IMR-90 (cell line): ENCODE results near the gene SERPINA3. TPM values are rescaled to one million over a fixed set of nuclear protein-coding genes. Genes with fewer than 3 reads are reported as not detected.

ENCODE experiments used
- ATAC-seq: fragments of 200-7000 bp; cut with Tn5 transposase; 2 replicates; pipeline ENCODE4 v1.9.1; 2020; ENCODE audit warnings: low read depth, mild to moderate bottlenecking, moderate library complexity
- BruUV-seq: library from RNA; stranded (reverse); fragments of 400-500 nt; replicated peaks from 2 replicates; lab custom pipeline; 2021; lab: Mats Ljungman, UMichigan
- CTCF ChIA-PET: fragments of 300-600 bp; formaldehyde crosslinking; extraction: SDS; loops from one replicate; lab custom pipeline; 2021; ENCODE audit warnings: antibody characterized with exemption; lab: Yijun Ruan, JAX
- POLR2A ChIA-PET: fragments of 300-600 bp; sonication (Branson Sonifier 250); formaldehyde crosslinking; loops from one replicate; lab custom pipeline; 2022; ENCODE audit warnings: antibody characterized with exemption; ENCODE audit not compliant: unreplicated experiment; lab: Charles Lee
- DNase-seq: peaks from one replicate; pipeline ENCODE4 v3.0.0; 2013
- H2AFZ ChIP-seq: replicated peaks from 2 replicates; pipeline ENCODE3; 2013; ENCODE audit warnings: low read length, mild to moderate bottlenecking; ENCODE audit not compliant: poor library complexity
- H2AK5ac ChIP-seq: 2 replicates; pipeline ENCODE4 v1.6.1; 2013; ENCODE audit warnings: low read depth, low read length, inconsistent platforms
- H2AK9ac ChIP-seq: replicated peaks from 2 replicates; pipeline ENCODE3; 2013; ENCODE audit warnings: mild to moderate bottlenecking, low read depth, low read length, moderate library complexity; ENCODE audit not compliant: poor library complexity
- H2BK120ac ChIP-seq: 2 replicates; pipeline ENCODE4 v1.6.1; 2013; ENCODE audit warnings: low read depth, low read length, inconsistent platforms
- H2BK15ac ChIP-seq: 3 replicates; pipeline ENCODE4 v1.6.1; 2013; ENCODE audit warnings: low read depth, low read length, inconsistent platforms
- H2BK20ac ChIP-seq: 2 replicates; pipeline ENCODE4 v1.6.1; 2013; ENCODE audit warnings: low read depth, mild to moderate bottlenecking, inconsistent platforms, low read length, moderate library complexity
- H2BK5ac ChIP-seq: 2 replicates; pipeline ENCODE4 v1.6.1; 2013; ENCODE audit warnings: mild to moderate bottlenecking, low read depth, low read length, inconsistent platforms; ENCODE audit not compliant: poor library complexity, severe bottlenecking
- H3K14ac ChIP-seq: replicated peaks from 2 replicates; pipeline ENCODE4 v1.6.1; 2013; ENCODE audit warnings: low read depth, low read length, inconsistent platforms
- H3K18ac ChIP-seq: 2 replicates; pipeline ENCODE4 v1.6.1; 2013; ENCODE audit warnings: low read depth, low read length, control low read depth
- H3K23ac ChIP-seq: 2 replicates; pipeline ENCODE4 v1.6.1; 2013; ENCODE audit warnings: low read depth, low read length, inconsistent platforms
- H3K27ac ChIP-seq: 2 replicates; pipeline ENCODE4 v1.5.1; 2013; ENCODE audit warnings: mild to moderate bottlenecking, control low read depth, low read length; ENCODE audit not compliant: insufficient read depth
- H3K27me3 ChIP-seq: 2 replicates; pipeline ENCODE4 v1.6.1; 2013; ENCODE audit warnings: low read length; ENCODE audit not compliant: control insufficient read depth, insufficient read depth
- H3K36me3 ChIP-seq: 2 replicates; pipeline ENCODE4 v1.6.1; 2013; ENCODE audit warnings: low read length, mixed read lengths; ENCODE audit not compliant: control insufficient read depth, insufficient read depth
- H3K4ac ChIP-seq: 2 replicates; pipeline ENCODE4 v1.6.1; 2013; ENCODE audit warnings: low read depth, low read length, inconsistent platforms
- H3K4me1 ChIP-seq: 2 replicates; pipeline ENCODE4 v1.6.1; 2013; ENCODE audit warnings: low read length, mixed read lengths; ENCODE audit not compliant: control insufficient read depth, insufficient read depth
- H3K4me2 ChIP-seq: 2 replicates; pipeline ENCODE4 v1.6.1; 2013; ENCODE audit warnings: low read depth, mild to moderate bottlenecking, control low read depth, low read length, moderate library complexity
- H3K4me3 ChIP-seq: 2 replicates; pipeline ENCODE4 v1.5.1; 2013; ENCODE audit warnings: low read depth, mild to moderate bottlenecking, control low read depth, low read length, moderate library complexity; ENCODE audit not compliant: insufficient read depth
- H3K56ac ChIP-seq: 2 replicates; pipeline ENCODE4 v1.6.1; 2013; ENCODE audit warnings: low read length, inconsistent platforms; ENCODE audit not compliant: insufficient read depth; ENCODE audit errors: extremely low read depth
- H3K79me1 ChIP-seq, 2 experiments: 2 replicates each; pipeline ENCODE4 v1.6.1; 2013; ENCODE audit warnings: low read length in 2 of 2, inconsistent platforms in 1 of 2, low read depth in 1 of 2
- H3K9ac ChIP-seq: 2 replicates; pipeline ENCODE4 v1.6.1; 2013; ENCODE audit warnings: low read depth, low read length, control low read depth
- H3K9me1 ChIP-seq: 2 replicates; pipeline ENCODE4 v1.6.1; 2013; ENCODE audit warnings: low read length, inconsistent platforms; ENCODE audit not compliant: insufficient read depth
- H3K9me3 ChIP-seq: 2 replicates; pipeline ENCODE4 v1.6.1; 2013; ENCODE audit warnings: low read length; ENCODE audit not compliant: control insufficient read depth, insufficient read depth
- H4K20me1 ChIP-seq: 2 replicates; pipeline ENCODE4 v1.6.1; 2013; ENCODE audit warnings: low read length, inconsistent platforms; ENCODE audit not compliant: insufficient read depth
- H4K5ac ChIP-seq: 2 replicates; pipeline ENCODE4 v1.6.1; 2013; ENCODE audit warnings: mild to moderate bottlenecking, low read depth, low read length, control low read depth
- H4K8ac ChIP-seq, 2 experiments: 2 replicates each; pipeline ENCODE4 v1.6.1; 2013; ENCODE audit warnings: low read depth in 2 of 2, low read length in 2 of 2, control low read depth in 1 of 2, inconsistent platforms in 1 of 2
- H4K91ac ChIP-seq: 2 replicates; pipeline ENCODE4 v1.6.1; 2013; ENCODE audit warnings: low read depth, low read length, inconsistent platforms; ENCODE audit not compliant: insufficient read depth
- CEBPB ChIP-seq: IDR thresholded peaks from 2 replicates; pipeline ENCODE4 v1.6.1; 2012; ENCODE audit warnings: low read depth, low read length, improper control_type of control experiment
- CHD1 ChIP-seq: IDR thresholded peaks from 2 replicates; pipeline ENCODE4 v1.6.1; 2012; ENCODE audit warnings: low read depth, low read length, improper control_type of control experiment
- FOS ChIP-seq: fragments of 150-350 bp; IDR thresholded peaks from 2 replicates; pipeline ENCODE4 v1.6.1; 2016; ENCODE audit warnings: low read depth, low read length
- MAFK ChIP-seq: IDR thresholded peaks from 2 replicates; pipeline ENCODE4 v1.6.1; 2012; ENCODE audit warnings: low read depth, low read length, improper control_type of control experiment
- MAZ ChIP-seq: IDR thresholded peaks from 2 replicates; pipeline ENCODE4 v1.6.1; 2012; ENCODE audit warnings: low read depth, mild to moderate bottlenecking, low read length, improper control_type of control experiment, moderate library complexity, borderline replicate concordance
- MXI1 ChIP-seq: IDR thresholded peaks from 2 replicates; pipeline ENCODE4 v1.6.1; 2012; ENCODE audit warnings: low read depth, mild to moderate bottlenecking, low read length, moderate library complexity, borderline replicate concordance
- POLR2A ChIP-seq: IDR thresholded peaks from 2 replicates; pipeline ENCODE4 v1.6.1; 2012; ENCODE audit warnings: mild to moderate bottlenecking, low read depth, low read length
- RCOR1 ChIP-seq: IDR thresholded peaks from 2 replicates; pipeline ENCODE4 v1.6.1; 2012; ENCODE audit warnings: mild to moderate bottlenecking, low read length, improper control_type of control experiment; ENCODE audit not compliant: insufficient replicate concordance
- RFX5 ChIP-seq: IDR thresholded peaks from 2 replicates; pipeline ENCODE4 v1.8.0; 2012; ENCODE audit warnings: low read depth, mild to moderate bottlenecking, low read length, moderate library complexity
- SMC3 ChIP-seq: fragments of 150-350 bp; IDR thresholded peaks from 2 replicates; pipeline ENCODE4 v1.6.1; 2016; ENCODE audit warnings: low read depth, mild to moderate bottlenecking, antibody characterized with exemption, low read length, moderate library complexity
- WGBS, 2 experiments: methylation state at CpG; one replicate each; pipeline versions ENCODE4 v1.1.5 to v1.1.7; 2013; ENCODE audit warnings: missing lambda C conversion rate in 2 of 2; ENCODE audit not compliant: insufficient read length in 1 of 2; ENCODE audit errors: extremely low coverage in 2 of 2; 5-methylcytosine and 5-hydroxymethylcytosine counted together
- dilution Hi-C: fragments of 300-500 bp; cut with HindIII; formaldehyde crosslinking; loops from one replicate; pipeline ENCODE4 v1.14.3; 2018; ENCODE audit warnings: low sequenced_read_pairs; ENCODE audit not compliant: unreplicated experiment
- in situ Hi-C: fragments of 300-500 bp; cut with MboI; formaldehyde crosslinking; loops from 3 replicates; pipeline ENCODE4 v1.14.3; 2019; ENCODE audit warnings: low sequenced_read_pairs, inconsistent platforms, mixed read lengths
- intact Hi-C: fragments of 100-400 bp; cut with micrococcal nuclease; formaldehyde crosslinking; loops from 2 replicates; pipeline ENCODE4 v1.10.0; 2022
- polyA plus RNA-seq, 3 experiments: library from polyadenylated mRNA; depleted of rRNA; stranded (reverse); fragments of >200 nt; gene quantifications; 2 replicates each; pipeline ENCODE4 v1.2.3, GENCODE V29; 2012; ENCODE audit warnings: low replicate concordance in 1 of 3
- total RNA-seq: library from RNA; depleted of rRNA; stranded (reverse); fragments of >200 nt; gene quantifications from 2 replicates; pipeline ENCODE4 v1.2.3, GENCODE V29; 2012
- TF ChIP-seq, protein P1 (sequence below): fragments of 150-350 bp; IDR thresholded peaks from 2 replicates; pipeline ENCODE4 v1.6.1; 2017; ENCODE audit warnings: mild to moderate bottlenecking, antibody characterized with exemption, low read length, low read depth
- TF ChIP-seq, protein P2 (sequence below): fragments of 150-350 bp; IDR thresholded peaks from 2 replicates; pipeline ENCODE4 v1.6.1; 2016; ENCODE audit warnings: low read depth, mild to moderate bottlenecking, low read length, moderate library complexity, borderline replicate concordance
- TF ChIP-seq, protein P3 (sequence below): conservative IDR thresholded peaks from 2 replicates; pipeline ENCODE4 v1.5.1; 2012; ENCODE audit warnings: mild to moderate bottlenecking, low read depth, low read length, improper control_type of control experiment

Gene SERPINA3
- total and polyA plus RNA-seq, 2 of the 4 experiments (the other 2 are of a cell fraction), result 0.36 to 0.48 TPM

DNA sequence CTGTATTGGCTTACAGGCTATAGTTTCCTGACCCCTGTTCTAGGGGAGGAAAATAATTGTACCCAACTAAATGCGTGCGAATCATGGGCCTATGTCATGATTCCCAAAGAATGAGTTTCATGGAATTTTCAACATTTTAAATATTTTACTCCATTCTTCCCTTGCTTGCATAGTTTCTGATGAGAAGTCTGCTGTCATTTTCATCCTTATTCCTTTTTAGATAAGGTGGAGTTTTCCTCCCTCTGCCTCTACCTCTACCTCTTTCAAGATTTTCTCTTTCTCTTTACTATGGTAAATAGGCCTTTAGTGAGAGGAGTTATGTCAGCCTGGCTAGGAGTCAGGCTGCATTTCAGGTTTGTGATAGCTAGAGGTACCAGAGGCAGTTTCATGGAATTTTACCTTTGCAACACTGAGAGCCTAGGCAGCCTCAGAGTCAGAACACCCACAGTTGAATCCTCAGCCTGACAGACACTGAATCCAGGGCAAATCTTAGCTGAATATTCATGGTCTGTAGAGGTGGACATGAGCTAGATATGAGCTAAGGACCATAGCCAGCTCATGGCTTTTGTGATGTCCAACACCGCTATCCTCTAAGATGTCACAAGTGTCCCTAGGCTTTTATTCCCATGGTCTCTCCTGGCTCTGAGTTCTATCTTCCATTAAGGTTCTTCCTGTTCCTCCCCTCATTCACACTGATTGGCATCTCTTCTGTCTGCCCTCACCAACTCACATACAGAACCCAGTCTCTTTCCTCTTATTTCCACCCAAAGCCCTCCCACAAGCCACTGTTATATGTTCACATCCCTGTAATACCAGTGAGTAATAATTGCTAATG lies 6.0 kb downstream of the SERPINA3 start (continued):
- TF ChIP-seq MAZ, result no peak

DNA sequence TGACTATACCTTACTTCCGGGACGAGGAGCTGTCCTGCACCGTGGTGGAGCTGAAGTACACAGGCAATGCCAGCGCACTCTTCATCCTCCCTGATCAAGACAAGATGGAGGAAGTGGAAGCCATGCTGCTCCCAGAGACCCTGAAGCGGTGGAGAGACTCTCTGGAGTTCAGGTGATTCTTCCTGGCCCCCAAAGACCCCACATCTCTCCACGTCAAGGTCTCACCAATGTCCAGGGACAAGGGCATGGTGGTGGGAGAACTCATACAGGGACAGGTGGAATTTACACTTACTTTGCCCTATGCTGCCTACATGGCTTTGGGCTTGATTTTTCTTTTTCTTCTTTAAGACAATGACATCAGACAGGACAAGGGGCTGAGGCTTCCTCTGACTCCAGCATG lies 7.1 kb downstream of the SERPINA3 start:
- no CpG with 5 or more reads among the region's 6 CpGs for WGBS, 2 experiments
- POLR2A ChIA-PET, result no interaction called here

More for the DNA sequence above, 7.1 kb downstream of the SERPINA3 start:
- TF ChIP-seq FOS, result no peak
- no peak for TF ChIP-seq MAFK
- no peak for TF ChIP-seq CHD1
- TF ChIP-seq RCOR1, result no peak
- no peak for TF ChIP-seq CEBPB
- TF ChIP-seq, protein P1, sequence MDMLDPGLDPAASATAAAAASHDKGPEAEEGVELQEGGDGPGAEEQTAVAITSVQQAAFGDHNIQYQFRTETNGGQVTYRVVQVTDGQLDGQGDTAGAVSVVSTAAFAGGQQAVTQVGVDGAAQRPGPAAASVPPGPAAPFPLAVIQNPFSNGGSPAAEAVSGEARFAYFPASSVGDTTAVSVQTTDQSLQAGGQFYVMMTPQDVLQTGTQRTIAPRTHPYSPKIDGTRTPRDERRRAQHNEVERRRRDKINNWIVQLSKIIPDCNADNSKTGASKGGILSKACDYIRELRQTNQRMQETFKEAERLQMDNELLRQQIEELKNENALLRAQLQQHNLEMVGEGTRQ, result no peak
- TF ChIP-seq, protein P2, sequence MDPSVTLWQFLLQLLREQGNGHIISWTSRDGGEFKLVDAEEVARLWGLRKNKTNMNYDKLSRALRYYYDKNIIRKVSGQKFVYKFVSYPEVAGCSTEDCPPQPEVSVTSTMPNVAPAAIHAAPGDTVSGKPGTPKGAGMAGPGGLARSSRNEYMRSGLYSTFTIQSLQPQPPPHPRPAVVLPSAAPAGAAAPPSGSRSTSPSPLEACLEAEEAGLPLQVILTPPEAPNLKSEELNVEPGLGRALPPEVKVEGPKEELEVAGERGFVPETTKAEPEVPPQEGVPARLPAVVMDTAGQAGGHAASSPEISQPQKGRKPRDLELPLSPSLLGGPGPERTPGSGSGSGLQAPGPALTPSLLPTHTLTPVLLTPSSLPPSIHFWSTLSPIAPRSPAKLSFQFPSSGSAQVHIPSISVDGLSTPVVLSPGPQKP, result no peak
- no peak for TF ChIP-seq POLR2A
- no peak for TF ChIP-seq RFX5
- TF ChIP-seq, protein P3, sequence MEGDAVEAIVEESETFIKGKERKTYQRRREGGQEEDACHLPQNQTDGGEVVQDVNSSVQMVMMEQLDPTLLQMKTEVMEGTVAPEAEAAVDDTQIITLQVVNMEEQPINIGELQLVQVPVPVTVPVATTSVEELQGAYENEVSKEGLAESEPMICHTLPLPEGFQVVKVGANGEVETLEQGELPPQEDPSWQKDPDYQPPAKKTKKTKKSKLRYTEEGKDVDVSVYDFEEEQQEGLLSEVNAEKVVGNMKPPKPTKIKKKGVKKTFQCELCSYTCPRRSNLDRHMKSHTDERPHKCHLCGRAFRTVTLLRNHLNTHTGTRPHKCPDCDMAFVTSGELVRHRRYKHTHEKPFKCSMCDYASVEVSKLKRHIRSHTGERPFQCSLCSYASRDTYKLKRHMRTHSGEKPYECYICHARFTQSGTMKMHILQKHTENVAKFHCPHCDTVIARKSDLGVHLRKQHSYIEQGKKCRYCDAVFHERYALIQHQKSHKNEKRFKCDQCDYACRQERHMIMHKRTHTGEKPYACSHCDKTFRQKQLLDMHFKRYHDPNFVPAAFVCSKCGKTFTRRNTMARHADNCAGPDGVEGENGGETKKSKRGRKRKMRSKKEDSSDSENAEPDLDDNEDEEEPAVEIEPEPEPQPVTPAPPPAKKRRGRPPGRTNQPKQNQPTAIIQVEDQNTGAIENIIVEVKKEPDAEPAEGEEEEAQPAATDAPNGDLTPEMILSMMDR, result no peak
- no peak for TF ChIP-seq MXI1
- no peak for TF ChIP-seq SMC3
- no peak for TF ChIP-seq MAZ
- no peaks in the 10 kb centered on the region for H4K20me1 ChIP-seq
- in situ Hi-C loops, result no loop called here
- no peak overlapping the region for H2AK9ac ChIP-seq
- no peak overlapping the region for H3K56ac ChIP-seq
- H3K4me1 ChIP-seq, result no peaks in the 10 kb centered on the region
- H4K8ac ChIP-seq, result no peak overlapping the region
- BruUV-seq, result no TSS peak
- CTCF ChIA-PET, result no interaction called here
- peaks cover 8% of the 10 kb centered on the region for H3K27me3 ChIP-seq
- H3K9me3 ChIP-seq, result peaks cover 27% of the 10 kb centered on the region
- intact Hi-C loops, result no loop called here
- H3K79me1 ChIP-seq, result no peaks in the 10 kb centered on the region
- no peak overlapping the region for H3K9ac ChIP-seq
- no peaks in the 10 kb centered on the region for H3K36me3 ChIP-seq
- H2BK120ac ChIP-seq, result no peak overlapping the region
- H2BK20ac ChIP-seq, result no peak overlapping the region
- no peak overlapping the region for H3K4me2 ChIP-seq
- H2BK15ac ChIP-seq, result no peak overlapping the region
- H4K5ac ChIP-seq, result no peak overlapping the region
- no peak overlapping the region for H3K18ac ChIP-seq
- no peak overlapping the region for H2AFZ ChIP-seq
- no peak overlapping the region for H3K27ac ChIP-seq
- H3K14ac ChIP-seq, result no peak overlapping the region
- no peak overlapping the region for H2AK5ac ChIP-seq
- DNase-seq, result no peak
- H3K23ac ChIP-seq, result no peak overlapping the region
- dilution Hi-C loops, result no loop called here
- no peak overlapping the region for H3K4me3 ChIP-seq
- H2BK5ac ChIP-seq, result no peak overlapping the region
- no peaks in the 10 kb centered on the region for H3K9me1 ChIP-seq
- no peak overlapping the region for H3K4ac ChIP-seq
- H4K91ac ChIP-seq, result no peak overlapping the region
- ATAC-seq, result no peak
